ENCODE results near the gene LMNA.

DNA sequence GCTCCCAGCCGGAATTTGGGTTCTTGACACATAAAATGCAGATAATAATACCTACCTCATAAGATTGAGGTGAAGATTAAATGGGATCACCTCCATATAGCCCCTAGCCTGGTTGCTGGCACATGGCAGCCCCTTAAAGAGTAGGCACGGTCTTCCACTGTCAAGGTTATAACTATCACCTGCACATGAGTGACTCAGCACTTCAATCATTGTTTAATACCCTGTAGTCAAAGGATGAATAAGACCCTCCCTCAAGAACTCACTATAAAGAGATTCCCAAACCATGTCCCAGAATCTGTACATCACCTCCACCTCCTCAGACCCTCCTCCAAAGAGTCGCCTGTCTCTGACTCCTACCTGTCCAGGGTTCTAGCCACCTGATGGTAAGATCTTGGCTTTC is 6.5 kb upstream of the LMNA start:
- no peak for TF ChIP-seq POLR2A (IDR thresholded peaks at IDR 0.05)
- TF ChIP-seq, protein P1, sequence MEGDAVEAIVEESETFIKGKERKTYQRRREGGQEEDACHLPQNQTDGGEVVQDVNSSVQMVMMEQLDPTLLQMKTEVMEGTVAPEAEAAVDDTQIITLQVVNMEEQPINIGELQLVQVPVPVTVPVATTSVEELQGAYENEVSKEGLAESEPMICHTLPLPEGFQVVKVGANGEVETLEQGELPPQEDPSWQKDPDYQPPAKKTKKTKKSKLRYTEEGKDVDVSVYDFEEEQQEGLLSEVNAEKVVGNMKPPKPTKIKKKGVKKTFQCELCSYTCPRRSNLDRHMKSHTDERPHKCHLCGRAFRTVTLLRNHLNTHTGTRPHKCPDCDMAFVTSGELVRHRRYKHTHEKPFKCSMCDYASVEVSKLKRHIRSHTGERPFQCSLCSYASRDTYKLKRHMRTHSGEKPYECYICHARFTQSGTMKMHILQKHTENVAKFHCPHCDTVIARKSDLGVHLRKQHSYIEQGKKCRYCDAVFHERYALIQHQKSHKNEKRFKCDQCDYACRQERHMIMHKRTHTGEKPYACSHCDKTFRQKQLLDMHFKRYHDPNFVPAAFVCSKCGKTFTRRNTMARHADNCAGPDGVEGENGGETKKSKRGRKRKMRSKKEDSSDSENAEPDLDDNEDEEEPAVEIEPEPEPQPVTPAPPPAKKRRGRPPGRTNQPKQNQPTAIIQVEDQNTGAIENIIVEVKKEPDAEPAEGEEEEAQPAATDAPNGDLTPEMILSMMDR (IDR thresholded peaks at IDR 0.05): no peak
- no peak for TF ChIP-seq EP300 (IDR thresholded peaks at IDR 0.05)
